Heart left ventricle (tissue), 13 donors: Measurements from ENCODE around the gene SART1.

Experiments
- POLR2A ChIP-seq, 2 donors: fragments of 450-650 bp; IDR thresholded peaks; one replicate each; pipeline ENCODE4 v1.6.1; 2017; ENCODE audit warnings: antibody characterized with exemption in 2 of 2, mild to moderate bottlenecking in 2 of 2, moderate library complexity in 2 of 2
- TF ChIP-seq, protein P1 (sequence below), 12 donors: fragments of 200-600 bp; sonication (generic) in 4 of 12; IDR thresholded peaks; one replicate each; pipeline versions ENCODE4 v1.5.0 to v1.8.0; 2018 to 2022; ENCODE audit warnings: antibody characterized with exemption in 12 of 12, mild to moderate bottlenecking in 5 of 12
- donor health status: ischemic (EF 13 %, LVEDD 7.1; RV severe dilation, severe dysfunction).
- donor health status: DM: no; HTN: yes; CAD: no.
- donor health status: DM: no; HTN: no; CAD: no.
- donor health status: ischemic (EF 25% LVEDD 6.9; RV normal size, moderate dysfunction).
- donor health status: ischemic (EF 25% LVEDD 5.7; RV mildly dilated, moderate dysfunction).
- donor health status: ischemic (EF 35%, LVEDD 5.7; RV mildly dilated, moderate dysfunction).
- donor health status: nonischemic (EF 11% LVEDD 7.7; RV severe dilation, severe dysfunction).
- donor health status: DM: yes; HTN: yes; CAD: no.
- donor health status: PGD.
- donor health status: ischemic (EF 29% LVEDD 5.4; RV normal size, mild dysfunction).
- donor health status: nonischemic (EF 23%, LVEDD 6.1; RV moderate dilation, normal function).

DNA sequence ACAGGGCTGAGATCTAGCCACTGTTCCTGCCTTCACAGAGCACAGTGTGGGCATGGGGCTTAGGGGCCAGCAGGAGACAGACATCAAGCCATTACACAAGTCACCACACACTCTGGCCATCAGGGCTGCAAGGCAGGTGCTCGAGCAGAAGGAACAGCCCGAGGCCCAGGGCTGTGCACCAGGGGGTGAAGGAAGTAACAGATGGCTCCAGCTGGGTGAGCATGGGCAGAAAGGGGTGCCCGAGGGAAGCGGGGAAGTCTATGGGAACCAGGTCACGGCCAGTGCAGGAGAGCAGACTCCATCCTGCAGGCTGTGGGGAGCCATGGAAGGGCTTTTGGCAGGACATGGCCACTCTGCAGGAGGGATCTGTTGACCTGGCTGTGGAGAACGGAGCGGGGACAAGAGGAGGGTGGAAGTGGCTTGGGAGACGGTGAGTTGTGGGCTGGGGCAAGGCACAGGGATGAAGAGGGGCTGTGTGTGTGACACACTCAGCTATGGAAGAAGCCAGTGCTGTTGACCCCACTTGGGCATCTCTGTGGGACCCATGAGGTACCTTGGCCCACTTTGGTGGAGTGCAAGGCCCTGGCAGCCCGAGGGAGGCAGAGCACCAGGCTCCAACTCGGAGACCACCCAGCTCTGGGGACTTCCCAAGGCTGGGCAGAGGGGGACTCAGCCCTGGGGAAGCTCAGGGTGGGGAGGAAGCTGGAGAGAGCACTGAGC, 46.3 kb upstream of the SART1 start:
- TF ChIP-seq, protein P1, sequence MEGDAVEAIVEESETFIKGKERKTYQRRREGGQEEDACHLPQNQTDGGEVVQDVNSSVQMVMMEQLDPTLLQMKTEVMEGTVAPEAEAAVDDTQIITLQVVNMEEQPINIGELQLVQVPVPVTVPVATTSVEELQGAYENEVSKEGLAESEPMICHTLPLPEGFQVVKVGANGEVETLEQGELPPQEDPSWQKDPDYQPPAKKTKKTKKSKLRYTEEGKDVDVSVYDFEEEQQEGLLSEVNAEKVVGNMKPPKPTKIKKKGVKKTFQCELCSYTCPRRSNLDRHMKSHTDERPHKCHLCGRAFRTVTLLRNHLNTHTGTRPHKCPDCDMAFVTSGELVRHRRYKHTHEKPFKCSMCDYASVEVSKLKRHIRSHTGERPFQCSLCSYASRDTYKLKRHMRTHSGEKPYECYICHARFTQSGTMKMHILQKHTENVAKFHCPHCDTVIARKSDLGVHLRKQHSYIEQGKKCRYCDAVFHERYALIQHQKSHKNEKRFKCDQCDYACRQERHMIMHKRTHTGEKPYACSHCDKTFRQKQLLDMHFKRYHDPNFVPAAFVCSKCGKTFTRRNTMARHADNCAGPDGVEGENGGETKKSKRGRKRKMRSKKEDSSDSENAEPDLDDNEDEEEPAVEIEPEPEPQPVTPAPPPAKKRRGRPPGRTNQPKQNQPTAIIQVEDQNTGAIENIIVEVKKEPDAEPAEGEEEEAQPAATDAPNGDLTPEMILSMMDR (IDR thresholded peaks at IDR 0.05), result no peak
- TF ChIP-seq POLR2A (IDR thresholded peaks at IDR 0.05), result no peak
